Stimulated activated CD4-positive, alpha-beta T cell treated with anti-CD3 and anti-CD28 coated beads, Interleukin-1b, Interleukin-23, amount 100 ng/mL, for 48 hours (primary cell): ENCODE measurements around the gene TFF2.
A peak's percentile ranks its signal among the peaks of the same experiment; 100 is the strongest.

Experiments used
- DNase-seq: peaks from one replicate; pipeline ENCODE4 v3.0.0-alpha.2; 2020

TFF2 gene

GRCh38 chr21:42302076-42302650 is 48.6 kb downstream of the TFF2 start:
- no peak for DNase-seq

GRCh38 chr21:42301371-42302075 is 49.3 kb downstream of the TFF2 start:
- DNase-seq, result no peak

GRCh38 chr21:42300956-42301355 is 49.8 kb downstream of the TFF2 start:
- no peak for DNase-seq

- no peak for DNase-seq
Observed at GRCh38 chr21:42300045-42300583, 50.7 kb downstream of the TFF2 start.

GRCh38 chr21:42299324-42300044 is 51.3 kb downstream of the TFF2 start:
- DNase-seq, result peak; percentile 46

- DNase-seq, result no peak
Observed at GRCh38 chr21:42298657-42299056, 52.1 kb downstream of the TFF2 start.

GRCh38 chr21:42298237-42298636 is 52.6 kb downstream of the TFF2 start:
- no peak for DNase-seq

- no peak for DNase-seq
Observed at GRCh38 chr21:42297377-42297776, 53.4 kb downstream of the TFF2 start.

- DNase-seq, result no peak
Observed at GRCh38 chr21:42296501-42296900, 54.3 kb downstream of the TFF2 start.
